HL-60/S4 treated with retinoic acid at 250 ng/mL for 4 days and 3 days (cell line): Measurements from ENCODE around the gene DRG1.
"Not testable (repeated sequence)": the region's sequence is repeated elsewhere in the genome, so short reads cannot be mapped to it uniquely, and the experiment has no call there.

Experiments used
- in situ Hi-C: fragments of 300-500 bp; cut with MboI; formaldehyde crosslinking; loops from 2 replicates; pipeline ENCODE4 v1.7.0; 2022; ENCODE audit warnings: low sequenced_read_pairs

The DRG1 gene

GRCh38 chr22:31442768-31443489, 43.5 kb downstream of the DRG1 start:
- in situ Hi-C loops, result no loop called here

- in situ Hi-C loops, result no loop called here
Measured at GRCh38 chr22:31443516-31443915, 44.1 kb downstream of the DRG1 start.

GRCh38 chr22:31445642-31446041, 46.2 kb downstream of the DRG1 start:
- in situ Hi-C loops, result no loop called here

- in situ Hi-C loops, result no loop called here
Measured at GRCh38 chr22:31446208-31446607, 46.8 kb downstream of the DRG1 start.

- in situ Hi-C loops, result no loop called here
Measured at GRCh38 chr22:31446767-31447166, 47.4 kb downstream of the DRG1 start.

- in situ Hi-C loops, result no loop called here
Measured at GRCh38 chr22:31447337-31447736, 47.9 kb downstream of the DRG1 start.

- in situ Hi-C loops, result no loop called here
Measured at GRCh38 chr22:31448382-31448781, 49.0 kb downstream of the DRG1 start.

- in situ Hi-C loops, result no loop called here
Measured at GRCh38 chr22:31449506-31449905, 50.1 kb downstream of the DRG1 start.

- in situ Hi-C loops, result no loop called here
Measured at GRCh38 chr22:31451709-31452571, 52.5 kb downstream of the DRG1 start.

- in situ Hi-C loops, result no loop called here
Measured at GRCh38 chr22:31461699-31462098, 62.3 kb downstream of the DRG1 start.

- in situ Hi-C loops, result no loop called here
Measured at GRCh38 chr22:31465307-31465706, 65.9 kb downstream of the DRG1 start.

GRCh38 chr22:31474743-31475142, 75.3 kb downstream of the DRG1 start:
- in situ Hi-C loops, result no loop called here

- in situ Hi-C loops, result no loop called here
Measured at GRCh38 chr22:31475800-31476199, 76.4 kb downstream of the DRG1 start.

- in situ Hi-C loops, result no loop called here
Measured at GRCh38 chr22:31477329-31477728, 77.9 kb downstream of the DRG1 start.

- in situ Hi-C loops, result no loop called here
Measured at GRCh38 chr22:31481129-31481528, 81.7 kb downstream of the DRG1 start.

- in situ Hi-C loops, result not testable (repeated sequence)
Measured at GRCh38 chr22:31482470-31482869, 83.1 kb downstream of the DRG1 start.
